Measurements from ENCODE around the gene FAM78A.

GRCh38 chr9:131300444-131300843 is 24.1 kb upstream of the FAM78A start:
- TF ChIP-seq CTCF (IDR thresholded peaks at IDR 0.05; ENCODE audit: low read length) (no peak), EZH2phosphoT487 (IDR thresholded peaks at IDR 0.05; ENCODE audit: low read length) (no peak)
